ENCODE results near the gene DOCK1.

- TF ChIP-seq, protein P1, sequence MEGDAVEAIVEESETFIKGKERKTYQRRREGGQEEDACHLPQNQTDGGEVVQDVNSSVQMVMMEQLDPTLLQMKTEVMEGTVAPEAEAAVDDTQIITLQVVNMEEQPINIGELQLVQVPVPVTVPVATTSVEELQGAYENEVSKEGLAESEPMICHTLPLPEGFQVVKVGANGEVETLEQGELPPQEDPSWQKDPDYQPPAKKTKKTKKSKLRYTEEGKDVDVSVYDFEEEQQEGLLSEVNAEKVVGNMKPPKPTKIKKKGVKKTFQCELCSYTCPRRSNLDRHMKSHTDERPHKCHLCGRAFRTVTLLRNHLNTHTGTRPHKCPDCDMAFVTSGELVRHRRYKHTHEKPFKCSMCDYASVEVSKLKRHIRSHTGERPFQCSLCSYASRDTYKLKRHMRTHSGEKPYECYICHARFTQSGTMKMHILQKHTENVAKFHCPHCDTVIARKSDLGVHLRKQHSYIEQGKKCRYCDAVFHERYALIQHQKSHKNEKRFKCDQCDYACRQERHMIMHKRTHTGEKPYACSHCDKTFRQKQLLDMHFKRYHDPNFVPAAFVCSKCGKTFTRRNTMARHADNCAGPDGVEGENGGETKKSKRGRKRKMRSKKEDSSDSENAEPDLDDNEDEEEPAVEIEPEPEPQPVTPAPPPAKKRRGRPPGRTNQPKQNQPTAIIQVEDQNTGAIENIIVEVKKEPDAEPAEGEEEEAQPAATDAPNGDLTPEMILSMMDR (IDR thresholded peaks at IDR 0.05; ENCODE audit: low read length), result no peak
- TF ChIP-seq EZH2 (optimal IDR thresholded peaks at IDR 0.05; ENCODE audit: low read depth, low read length), result no peak
- no peak for TF ChIP-seq EZH2phosphoT487 (IDR thresholded peaks at IDR 0.05; ENCODE audit: low read length)
Observed at GRCh38 chr10:127186813-127187212, 281.6 kb downstream of the DOCK1 start.

Measured in MM.1S (cell line).